Cardiac septum (tissue), 1 donor: Measurements from ENCODE around the gene SMURF1. TPM values are rescaled to one million over a fixed set of nuclear protein-coding genes. Genes with fewer than 3 reads are reported as not detected.

ENCODE experiments used
- DNase-seq: peaks from one replicate; pipeline ENCODE4 v3.0.0-alpha.2; 2020; ENCODE audit warnings: low spot score
- intact Hi-C: fragments of 100-400 bp; cut with DNase I; formaldehyde crosslinking; loops from one replicate; pipeline ENCODE4 v1.14.0; 2022
- total RNA-seq: library from RNA; stranded (reverse); fragmentation: NEBNext Ultra II Directional; extraction: Animal tissue kit (Norgen Biotek cat#: 25700); gene quantifications from one replicate; pipeline ENCODE4 v1.2.1, GENCODE V29; 2021
- donor health status: DM: no; HTN: no; CAD: no.

The SMURF1 gene
- total RNA-seq, 1 donor from 2014 or later = 13.2 TPM

DNA sequence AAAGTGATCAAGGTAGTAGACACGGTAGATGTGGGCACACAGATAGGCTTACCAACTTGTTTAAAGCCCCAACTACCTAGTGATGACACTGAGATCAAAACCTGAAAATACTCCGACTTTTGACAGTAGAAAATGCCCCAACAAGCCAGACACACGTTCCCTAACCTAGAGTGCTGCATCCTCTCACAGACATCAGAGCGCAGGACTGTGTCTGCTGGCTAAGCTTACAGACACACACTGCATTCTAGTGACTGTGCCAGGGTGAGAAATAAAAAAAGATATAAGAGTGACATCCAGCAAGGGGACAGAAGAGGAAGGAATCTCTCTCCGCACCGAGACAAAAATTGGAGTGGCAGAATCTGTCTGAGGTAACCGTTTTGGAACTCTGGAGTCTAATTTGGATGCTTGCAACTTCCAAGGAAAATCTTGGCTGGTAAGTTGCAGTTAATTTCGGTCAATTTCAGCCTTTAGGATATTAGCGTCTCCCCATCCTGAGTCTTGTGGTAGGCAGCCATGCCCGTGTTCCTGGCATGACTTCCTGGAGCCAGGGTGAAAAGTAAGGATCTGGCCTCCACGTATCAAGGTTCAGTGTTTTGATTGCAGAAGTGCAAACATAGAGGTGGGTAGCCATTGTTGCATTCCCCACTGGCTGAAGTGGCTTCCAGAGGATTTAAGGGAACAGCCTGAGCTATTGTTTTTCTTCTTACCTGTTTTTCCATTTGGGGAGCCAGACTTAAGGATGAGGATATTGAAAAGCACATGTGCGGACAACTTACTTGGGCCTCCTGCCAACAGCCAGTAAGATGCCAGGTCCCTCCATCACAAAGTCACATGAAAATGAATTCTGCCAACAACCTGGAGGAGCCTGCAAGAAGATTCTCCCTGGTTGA, 124.1 kb downstream of the SMURF1 start:
- peak; percentile 33 for DNase-seq
- intact Hi-C loops = loop anchor here (5.0 kb wide), 1 partner anchor 42 kb away; no protein-coding TSS in a partner anchor

DNA sequence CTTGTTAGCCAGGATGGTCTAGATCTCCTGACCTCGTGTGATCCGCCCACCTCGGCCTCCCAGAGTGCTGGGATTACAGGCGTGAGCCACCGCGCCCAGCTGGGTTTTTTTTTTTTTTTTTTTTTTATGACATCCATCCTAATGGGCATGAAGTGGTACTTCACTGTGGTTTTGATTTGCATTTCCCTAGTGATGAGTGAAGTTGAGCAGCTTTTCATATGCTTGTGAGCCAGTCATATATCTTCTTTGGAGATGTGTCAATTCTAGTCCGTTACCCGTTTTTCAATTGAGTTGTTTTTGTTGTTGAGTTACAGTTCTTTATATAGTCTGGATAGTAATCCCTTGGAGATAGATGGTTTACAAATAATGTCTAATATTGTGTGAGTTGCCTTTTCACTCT, 127.7 kb downstream of the SMURF1 start:
- DNase-seq = no peak
- intact Hi-C loops = loop anchor here (5.0 kb wide), 1 partner anchor 39 kb away; no protein-coding TSS in a partner anchor

DNA sequence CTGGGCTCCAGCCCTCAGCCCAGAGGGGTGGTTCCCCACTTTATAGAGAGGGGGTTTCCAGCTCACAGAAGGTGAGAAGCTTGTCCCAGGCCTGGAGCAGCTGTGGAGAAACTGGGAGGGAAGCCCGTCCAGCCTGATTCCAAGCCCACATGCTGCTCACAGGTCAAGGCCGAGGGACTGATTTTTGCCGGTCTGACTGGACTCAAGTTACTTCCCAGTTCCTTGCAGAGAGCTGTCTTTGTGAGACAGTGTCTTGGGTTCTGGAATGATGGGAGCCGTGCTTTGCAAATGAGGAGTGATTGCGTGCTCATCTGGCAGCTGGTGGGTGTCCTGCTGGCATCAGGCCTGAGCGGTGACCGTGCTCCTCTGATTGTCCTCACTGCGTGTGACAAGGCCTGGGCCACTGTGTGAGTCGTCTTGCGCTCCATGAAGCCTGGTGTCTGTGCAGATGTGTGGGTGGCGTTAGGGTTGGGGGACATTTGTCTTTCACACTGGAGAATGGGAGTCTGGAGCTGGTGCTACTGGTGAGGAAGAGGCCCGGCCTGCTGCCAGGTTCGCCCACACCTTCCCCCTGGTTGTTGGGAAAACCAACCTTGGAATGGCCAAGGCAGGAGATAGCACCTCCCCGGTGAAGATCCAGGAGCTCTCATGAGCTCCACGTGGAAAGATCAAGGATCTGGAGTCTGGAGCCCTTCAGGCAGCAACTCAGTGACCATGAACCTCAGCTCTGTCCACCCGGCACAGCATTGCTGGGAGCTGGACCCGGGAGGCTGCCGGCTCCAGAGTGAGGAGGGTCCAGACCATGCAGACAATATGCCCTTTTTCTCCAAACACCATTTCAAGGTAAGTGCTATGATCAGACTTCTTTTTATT, 129.6 kb downstream of the SMURF1 start:
- intact Hi-C loops = no loop called here
- DNase-seq = peak; percentile 70

DNA sequence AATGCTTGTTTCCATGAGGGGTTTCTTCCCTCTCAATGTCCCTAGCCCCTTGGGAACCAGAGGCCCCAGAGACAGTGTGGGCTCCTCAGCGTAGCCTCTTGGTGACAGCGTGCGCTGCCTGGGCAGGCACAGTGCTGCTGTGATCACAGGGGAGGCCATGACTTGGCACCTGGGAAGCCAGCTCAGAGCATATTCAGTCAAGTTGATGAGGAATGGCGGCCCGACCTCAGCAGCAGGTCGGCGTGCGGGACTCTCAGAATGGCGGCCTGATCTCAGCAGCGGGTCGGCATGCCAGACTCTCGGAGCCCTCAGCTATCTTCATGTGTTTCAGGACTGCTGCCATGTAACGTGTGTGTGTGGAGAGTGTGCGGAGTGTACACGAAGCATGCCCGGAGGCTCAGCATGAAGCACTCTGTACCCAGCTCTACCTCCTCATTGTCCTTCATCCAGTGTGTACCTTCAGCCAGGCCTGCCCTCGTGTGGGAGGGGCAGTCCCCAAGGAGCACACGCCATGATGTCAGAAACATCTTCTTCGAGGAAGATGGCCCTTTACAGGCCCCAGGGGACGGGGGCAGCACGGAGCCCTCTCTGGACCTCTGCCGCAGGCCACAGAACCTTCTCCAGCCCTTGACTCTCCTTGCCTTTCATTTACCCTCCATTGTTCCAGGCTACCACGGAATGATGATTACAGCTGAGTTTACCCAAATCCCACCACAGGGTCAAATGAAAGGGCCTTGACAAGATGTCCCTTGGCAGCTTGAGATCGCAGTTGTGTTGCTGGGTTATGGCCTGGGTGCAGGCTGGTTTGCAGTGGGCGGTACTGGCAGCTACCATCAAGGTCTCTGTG, 130.4 kb downstream of the SMURF1 start:
- intact Hi-C loops = no loop called here
- DNase-seq = peak; percentile 63

DNA sequence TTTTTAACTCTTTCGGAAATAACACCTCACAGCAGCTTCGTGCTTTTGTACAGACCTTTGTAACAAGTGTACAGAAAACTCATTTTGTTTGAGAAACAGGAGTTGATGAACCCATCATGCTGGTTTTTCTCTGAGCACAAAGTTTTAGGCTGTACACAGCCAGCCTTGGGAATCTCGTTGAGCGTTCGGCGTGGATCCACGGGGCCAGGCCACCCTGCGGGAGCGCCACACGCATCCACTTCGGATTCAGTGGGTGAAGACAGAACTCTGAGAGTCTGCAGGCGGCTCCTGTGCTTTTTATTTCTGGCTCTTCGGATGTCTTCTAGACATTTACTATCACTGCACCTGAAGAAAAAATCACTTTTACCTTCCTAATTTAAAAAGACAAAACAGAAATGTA, 131.2 kb downstream of the SMURF1 start:
- intact Hi-C loops = no loop called here
- DNase-seq = no peak

DNA sequence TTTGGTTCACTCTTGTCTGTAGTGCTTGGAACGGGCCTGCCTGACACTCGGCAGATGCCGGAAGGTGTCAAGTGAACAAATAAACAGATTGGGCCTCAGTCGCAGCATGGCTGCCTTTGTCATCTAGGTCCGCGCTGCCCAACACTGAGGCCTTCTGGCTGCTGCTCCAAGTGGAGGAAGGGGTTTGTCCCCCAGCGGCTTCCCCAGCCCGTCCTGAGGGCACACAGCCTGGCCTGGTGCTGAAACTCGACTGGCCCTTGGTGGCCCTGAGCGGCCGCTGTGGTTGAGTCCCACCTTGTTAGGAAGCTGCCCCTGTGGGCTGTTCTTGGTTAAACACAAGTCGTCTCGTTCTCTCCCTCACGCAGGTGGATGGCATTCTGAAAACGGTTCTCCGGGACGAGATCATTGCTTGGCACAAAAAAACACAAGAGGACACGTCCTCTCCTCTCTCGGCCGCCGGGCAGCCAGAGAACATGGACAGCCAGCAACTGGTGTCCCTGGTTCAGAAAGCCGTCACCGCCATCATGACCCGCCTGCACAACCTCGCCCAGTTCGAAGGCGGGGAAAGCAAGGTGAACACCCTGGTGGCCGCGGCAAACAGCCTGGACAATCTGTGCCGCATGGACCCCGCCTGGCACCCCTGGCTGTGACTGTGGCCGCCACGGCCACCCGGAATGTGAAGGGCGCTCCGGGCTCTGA, 132.1 kb downstream of the SMURF1 start:
- intact Hi-C loops = no loop called here
- DNase-seq = peak; percentile 59

DNA sequence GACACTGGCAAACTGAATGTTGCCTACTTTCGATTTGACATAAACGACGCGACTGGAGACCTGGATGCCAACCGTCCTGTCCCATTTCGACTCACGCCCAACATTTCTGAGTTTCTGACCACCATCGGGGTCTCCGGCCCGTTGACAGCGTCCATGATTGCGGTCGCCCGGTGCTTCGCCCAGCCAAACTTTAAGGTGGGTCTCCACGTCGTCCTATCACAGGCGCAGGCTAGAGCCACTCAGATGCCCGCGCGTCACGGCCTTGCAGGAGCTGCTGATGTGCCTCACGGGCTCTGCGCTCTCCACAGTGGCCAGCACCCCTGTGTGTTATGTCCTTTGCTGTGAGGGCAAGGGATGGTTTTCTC, 132.6 kb downstream of the SMURF1 start:
- intact Hi-C loops = no loop called here
- DNase-seq = peak; percentile 57

DNA sequence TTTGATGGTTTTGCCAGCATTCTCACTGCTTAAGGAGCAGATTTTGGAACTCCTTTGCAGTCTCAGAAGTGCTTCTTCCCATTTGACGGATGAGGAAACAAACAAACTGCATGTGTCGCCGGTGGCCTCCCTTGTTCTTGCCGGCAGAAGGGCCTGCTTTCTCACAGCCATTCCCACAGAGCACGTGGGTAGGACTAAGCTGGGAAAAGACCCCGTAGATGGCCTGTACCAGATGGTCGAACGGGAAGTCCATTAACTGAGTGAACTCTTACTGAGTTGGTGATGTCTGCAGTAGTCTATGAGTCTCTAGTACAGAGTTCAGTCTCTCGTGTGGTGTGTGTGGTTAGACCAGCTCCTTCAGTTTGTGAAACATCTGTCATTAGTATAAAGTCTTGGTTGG, 133.6 kb downstream of the SMURF1 start:
- intact Hi-C loops = no loop called here
- DNase-seq = no peak

DNA sequence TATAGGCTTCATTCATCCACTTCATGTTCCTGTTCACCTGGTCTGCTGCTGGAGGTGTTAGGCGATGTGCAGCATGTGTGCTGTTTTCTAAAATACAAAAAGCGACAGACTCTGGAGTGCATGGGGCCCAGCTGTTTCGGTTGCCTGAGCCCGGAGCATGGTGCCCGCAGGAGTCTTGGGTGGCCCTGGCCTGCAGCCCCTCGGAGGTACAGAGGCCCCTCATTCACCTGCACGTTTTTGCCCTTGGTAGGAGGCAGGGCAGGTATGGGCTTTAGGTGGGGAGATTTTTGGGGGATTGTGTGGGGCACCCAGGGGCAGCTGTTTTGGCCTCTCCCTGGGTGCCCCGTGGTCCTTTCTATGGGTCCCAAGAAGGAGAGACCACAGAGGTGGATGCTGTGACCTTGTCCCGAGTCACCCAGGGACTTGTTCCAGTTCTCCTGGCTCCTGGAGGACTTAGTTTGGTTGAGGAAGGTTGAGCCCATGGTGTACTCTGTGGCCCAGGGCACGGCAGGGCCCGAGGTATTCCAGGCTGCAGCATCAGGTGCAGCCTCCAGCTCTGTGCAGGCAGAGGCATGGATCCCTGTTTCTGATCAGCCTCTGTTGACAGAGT, 134.9 kb downstream of the SMURF1 start:
- no peak for DNase-seq
- intact Hi-C loops = no loop called here

DNA sequence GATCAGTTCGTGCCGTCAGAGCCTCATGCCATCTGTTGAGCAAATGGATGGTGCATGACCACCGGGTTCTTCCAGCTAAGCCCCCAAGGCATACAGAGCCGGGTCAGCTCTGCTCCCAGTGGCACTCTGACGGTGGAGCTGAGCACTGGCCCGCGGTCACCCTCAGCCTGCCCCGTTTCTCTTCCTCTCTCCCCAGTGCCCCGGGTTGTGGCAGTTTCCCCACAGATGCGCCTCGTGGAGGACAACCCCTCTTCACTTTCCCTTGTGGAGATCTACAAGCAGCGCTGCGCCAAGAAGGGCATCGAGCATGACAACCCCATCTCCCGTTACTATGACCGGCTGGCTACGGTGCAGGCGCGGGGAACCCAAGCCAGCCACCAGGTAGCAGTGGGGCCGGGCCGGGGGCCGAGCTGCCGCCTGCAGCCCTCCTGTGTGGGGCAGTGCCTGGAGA, 135.7 kb downstream of the SMURF1 start:
- intact Hi-C loops = no loop called here

DNA sequence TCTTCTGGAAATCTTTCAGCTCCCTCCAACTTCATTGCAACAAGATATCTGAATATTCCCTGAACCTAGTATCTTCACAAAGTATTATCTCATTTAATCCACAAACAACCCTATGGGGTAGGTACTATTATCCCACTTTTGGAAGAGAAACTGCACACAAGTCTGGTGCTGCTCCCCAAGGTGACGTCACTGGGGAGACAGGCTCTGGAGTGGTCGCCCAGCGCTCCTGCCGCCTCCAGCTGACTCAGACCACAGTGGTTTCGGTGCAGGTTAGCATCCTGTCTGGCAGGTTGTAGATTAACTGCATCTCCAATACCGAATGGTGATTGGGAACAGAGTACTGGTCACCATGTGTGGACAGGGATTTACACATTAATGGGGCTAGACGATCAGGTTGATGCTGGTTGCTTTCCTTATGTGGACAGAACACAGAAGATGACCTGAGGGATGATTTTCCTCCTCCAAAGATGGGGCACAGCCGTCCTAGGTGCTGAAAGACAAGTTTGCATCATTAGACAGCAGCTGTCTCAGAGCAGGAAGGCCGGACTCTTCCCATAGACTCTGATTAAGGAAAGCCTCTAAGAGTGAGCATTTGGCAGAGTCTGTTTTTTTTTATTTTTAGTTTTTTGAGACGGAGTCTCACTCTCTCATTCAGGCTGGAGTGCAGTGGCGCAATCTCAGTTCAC, 137.0 kb downstream of the SMURF1 start:
- DNase-seq = no peak
- intact Hi-C loops = no loop called here

More for the DNA sequence above, 135.7 kb downstream of the SMURF1 start:
- no peak for DNase-seq

DNA sequence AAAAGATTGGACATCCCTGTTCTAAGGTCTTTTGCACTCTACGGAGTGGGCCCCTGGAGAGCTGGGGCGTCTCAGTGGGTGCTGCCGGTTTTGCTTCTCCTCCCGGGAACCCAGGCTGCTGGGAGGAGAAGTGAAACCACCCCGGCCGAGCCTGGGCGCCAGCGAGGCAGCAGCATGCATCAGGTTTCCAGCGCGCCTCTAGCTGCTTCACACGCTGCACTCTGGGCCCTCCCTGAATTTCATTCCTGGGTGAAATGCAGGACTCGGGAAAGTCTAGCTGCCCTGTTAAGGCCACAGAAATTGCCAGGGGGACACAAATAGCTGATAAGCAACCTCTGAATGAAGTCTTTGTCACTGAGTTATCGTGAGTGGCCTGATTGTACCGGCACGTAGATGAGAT, 138.1 kb downstream of the SMURF1 start:
- intact Hi-C loops = no loop called here
- DNase-seq = peak; percentile 71

DNA sequence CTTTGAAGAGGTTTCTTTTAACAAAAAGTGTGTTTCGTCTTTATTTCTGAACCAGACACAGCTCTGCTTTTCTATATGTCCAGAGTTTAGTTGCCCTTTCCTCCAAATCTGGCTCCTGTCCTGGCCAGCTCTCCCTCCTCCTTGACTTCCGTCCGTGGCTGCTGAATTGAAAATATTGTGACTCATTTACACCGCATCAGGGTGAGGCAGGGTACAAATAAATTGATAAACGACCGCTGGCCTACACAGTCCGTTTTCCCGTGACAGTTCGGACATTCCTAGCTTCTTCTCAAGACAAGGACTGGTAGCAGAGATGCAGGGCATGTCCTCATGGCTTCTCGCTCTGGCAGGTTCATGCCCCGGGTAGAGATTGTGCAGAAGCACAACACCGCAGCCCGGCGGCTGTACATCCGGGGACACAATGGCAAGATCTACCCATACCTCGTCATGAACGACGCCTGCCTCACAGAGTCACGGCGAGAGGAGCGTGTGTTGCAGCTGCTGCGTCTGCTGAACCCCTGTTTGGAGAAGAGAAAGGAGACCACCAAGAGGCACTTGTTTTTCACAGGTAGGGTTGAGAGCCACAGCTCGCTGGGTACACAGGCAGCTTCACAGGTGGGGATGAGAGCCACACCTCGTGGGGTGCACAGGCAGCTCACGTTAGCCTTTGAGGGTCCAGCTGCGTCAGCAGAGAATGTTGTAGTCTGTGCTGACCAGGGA, 139.0 kb downstream of the SMURF1 start:
- intact Hi-C loops = no loop called here
- DNase-seq = peak; percentile 53

DNA sequence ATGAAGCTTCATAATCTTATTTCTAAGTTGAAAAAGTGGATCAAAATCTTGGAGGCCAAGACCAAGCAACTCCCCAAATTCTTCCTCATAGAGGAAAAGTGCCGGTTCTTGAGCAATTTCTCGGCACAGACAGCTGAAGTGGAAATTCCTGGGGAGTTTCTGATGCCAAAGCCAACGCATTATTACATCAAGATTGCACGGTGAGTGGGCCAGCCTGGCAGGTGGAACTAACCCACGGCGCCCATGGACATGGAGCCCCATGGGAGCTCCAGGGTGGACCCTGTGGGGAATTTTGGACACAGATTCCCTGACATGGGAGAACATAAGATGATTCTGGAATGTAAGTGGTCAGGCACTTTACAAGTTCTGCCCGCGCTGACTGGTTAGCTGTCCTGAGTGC, 139.7 kb downstream of the SMURF1 start:
- DNase-seq = peak; percentile 72
- intact Hi-C loops = no loop called here

DNA sequence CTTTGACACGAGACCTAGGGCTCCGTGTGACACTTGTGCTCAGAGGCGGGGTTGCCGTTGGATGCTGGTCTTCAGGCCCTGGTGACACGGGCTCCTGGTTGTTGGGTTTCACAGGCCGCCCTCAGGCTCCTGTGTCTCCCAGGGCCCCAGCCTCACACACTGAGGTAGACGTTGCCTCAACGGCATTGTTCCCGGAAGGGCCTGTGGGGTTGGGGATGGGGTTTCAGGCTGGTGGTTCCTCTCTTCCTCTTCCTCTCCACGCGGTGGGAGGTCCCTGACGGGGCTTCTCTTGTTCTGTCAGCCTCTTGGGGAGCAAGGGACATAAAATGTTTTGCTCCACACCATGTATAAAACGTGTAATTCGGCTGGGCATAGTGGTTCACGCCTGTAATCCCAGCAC, 140.5 kb downstream of the SMURF1 start:
- intact Hi-C loops = no loop called here
- peak; percentile 55 for DNase-seq

DNA sequence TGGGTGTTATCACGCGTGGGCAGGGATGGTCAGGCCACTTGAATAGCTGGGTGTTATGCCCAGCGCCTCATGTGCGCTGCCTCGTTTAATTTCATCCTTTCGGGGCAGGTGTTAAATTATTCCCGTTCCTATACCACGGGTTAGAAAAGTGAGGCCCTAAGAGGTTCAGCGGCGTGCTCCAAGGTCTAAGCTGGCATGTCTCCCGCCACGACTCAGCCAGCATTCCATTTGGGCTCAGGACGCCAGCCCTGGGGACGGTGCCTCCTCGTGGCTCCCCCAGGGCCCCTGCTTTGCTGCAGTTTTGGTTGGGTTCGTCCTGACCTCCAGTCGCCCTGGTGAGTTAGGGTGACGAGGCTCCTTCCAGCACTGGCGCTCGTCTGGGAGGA, 141.1 kb downstream of the SMURF1 start:
- DNase-seq = no peak
- intact Hi-C loops = no loop called here

DNA sequence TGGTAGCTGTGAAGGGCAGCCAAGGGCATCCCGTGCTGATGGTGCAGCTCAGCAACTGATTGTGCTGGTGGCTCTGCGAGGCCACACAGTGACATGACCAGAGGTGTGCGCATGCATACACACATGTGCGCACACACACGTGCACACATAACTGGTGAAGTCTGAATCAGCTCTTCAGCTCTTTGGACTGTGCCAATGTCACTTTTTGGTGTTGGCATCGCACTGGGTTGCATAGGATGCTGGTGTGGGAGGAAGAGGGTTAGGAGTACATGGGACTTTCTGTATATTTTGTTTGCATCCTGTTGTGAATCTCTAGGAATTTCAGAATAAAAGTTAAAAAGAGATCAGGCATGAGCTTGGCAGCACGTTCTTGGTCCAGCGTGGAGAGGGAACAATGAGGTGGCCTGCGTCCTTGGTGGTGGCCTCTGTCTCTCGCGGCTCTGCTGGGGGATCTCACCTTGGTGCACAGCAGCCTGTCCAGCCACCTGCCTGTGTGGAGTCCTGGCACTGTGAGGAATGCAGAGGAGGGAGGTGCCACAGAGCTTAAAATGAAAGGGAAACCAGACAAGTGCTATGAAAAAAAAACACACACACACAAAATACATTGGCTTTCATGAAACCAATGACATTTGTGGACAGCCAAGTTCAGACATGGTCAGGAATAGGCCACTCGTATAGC, 141.6 kb downstream of the SMURF1 start:
- peak; percentile 29 for DNase-seq
- intact Hi-C loops = no loop called here
